Measurements from ENCODE around the gene FGF18. TPM values are rescaled to one million over a fixed set of nuclear protein-coding genes. Genes with fewer than 3 reads are reported as not detected.
A peak's percentile ranks its signal among the peaks of the same experiment; 100 is the strongest.
"Not testable (repeated sequence)": the region's sequence is repeated elsewhere in the genome, so short reads cannot be mapped to it uniquely, and the experiment has no call there.

The FGF18 gene
- total RNA-seq, 1 donor from 2014 or later: 1.7 TPM

DNA sequence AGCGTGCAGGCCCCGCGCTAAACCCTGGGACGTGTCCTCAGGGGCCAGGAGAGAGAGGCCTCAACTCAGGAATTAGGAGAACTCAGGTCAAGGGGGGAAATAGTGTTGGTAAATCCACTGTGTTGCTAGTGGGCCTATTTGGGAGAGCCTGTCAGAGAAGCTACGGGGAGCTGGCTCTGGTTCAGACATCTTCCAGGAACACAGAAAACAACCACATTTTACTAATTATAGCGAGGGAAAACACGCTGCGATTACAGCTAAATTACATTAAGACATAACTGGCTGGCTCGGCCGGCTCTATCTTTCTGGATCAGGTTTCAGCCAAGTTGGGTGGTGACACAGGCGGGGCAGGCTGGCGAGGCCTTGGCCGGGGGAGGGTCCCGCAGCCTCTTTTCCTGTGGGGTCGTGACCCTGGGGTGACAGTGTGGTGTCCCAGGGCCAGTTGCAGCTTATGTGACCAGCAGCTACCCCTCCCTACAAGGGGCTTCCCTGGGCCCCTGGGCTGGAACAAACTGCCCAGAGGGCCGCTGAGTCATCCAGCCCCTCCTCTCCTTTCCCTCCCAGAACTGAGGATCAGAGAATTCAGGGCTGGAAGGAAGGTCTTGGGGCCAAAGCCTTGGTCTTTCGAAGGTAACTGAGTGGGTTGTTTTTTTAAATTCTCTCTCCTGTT is 75.1 kb downstream of the FGF18 start:
- DNase-seq (ENCODE audit: low spot score): peak; percentile 92

GRCh38 chr5:171495122-171495700 is 75.8 kb downstream of the FGF18 start:
- DNase-seq (ENCODE audit: low spot score): no peak

DNA sequence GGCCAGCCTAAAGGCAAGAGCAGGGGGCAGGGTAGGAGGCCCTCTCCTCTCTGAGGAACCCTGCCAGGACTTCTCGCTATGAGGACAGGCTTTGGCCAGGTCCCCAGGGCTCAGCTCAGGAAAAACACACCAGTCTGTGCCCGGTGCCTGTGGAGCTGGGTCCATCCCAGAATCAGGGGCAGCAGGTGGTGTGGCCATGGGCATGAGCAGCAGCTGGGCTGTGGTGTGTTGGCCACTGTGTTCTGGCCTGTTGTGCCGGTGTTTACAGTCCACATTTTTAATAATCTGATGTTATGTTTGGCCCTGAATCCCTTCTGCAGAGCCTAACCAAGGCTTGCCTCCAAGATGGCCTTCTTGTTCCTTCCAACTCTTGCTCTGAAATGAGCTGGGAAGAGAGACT is 77.0 kb downstream of the FGF18 start:
- DNase-seq (ENCODE audit: low spot score): no peak

GRCh38 chr5:171497494-171497893 is 78.0 kb downstream of the FGF18 start:
- DNase-seq (ENCODE audit: low spot score): not testable (repeated sequence)

DNA sequence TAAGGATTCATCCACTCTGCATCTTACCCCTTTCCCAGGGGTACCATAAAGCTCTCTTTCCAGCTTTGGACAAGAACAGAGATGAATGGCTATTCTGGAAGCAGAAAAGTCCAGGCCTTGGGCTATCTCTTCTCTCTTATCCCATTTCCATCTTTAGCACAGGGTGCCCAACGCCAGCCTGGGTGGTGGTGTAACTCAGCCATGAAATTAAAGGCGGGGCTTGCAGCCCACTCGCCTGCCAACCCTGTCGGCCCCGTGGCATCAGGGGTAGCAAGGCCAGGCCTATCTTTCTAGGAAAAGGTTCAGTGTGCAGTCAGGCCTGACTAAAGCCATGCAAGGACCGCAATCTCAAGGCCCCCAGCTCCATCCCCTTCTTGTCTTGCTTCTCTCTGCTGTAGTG is 78.7 kb downstream of the FGF18 start:
- no peak for DNase-seq (ENCODE audit: low spot score)

- no peak for DNase-seq (ENCODE audit: low spot score)
Measured at GRCh38 chr5:171499611-171500010, 80.2 kb downstream of the FGF18 start.

GRCh38 chr5:171505473-171506043 is 86.1 kb downstream of the FGF18 start:
- no peak for DNase-seq (ENCODE audit: low spot score)

GRCh38 chr5:171506951-171507350 is 87.5 kb downstream of the FGF18 start:
- no peak for DNase-seq (ENCODE audit: low spot score)

Small RNA genes lying within 50 kb of the gene (microRNA-seq; reads per million reads assigned to microRNA genes)
- gene MIR3912 (ENCODE audit: borderline number of aligned reads): not detected

Other genes starting within 250 kb of the FGF18 start
- gene TLX3, start 110.4 kb upstream of the FGF18 start, total RNA-seq: not detected
- gene NPM1, start 31.8 kb upstream of the FGF18 start, total RNA-seq: 526 TPM